Renal cortex interstitium (tissue), 11 donors: ENCODE measurements around the gene AHR. TPM values are rescaled to one million over a fixed set of nuclear protein-coding genes. Genes with fewer than 3 reads are reported as not detected.
"Not testable (repeated sequence)": the region's sequence is repeated elsewhere in the genome, so short reads cannot be mapped to it uniquely, and the experiment has no call there.

Experiments used
- DNase-seq, 11 donors: peaks; one replicate each; pipeline ENCODE4 v3.0.0-alpha.2; 2013; ENCODE audit warnings: low read depth in 9 of 11, low spot score in 4 of 11; ENCODE audit errors: extremely low read depth in 1 of 11
- polyA plus RNA-seq, 3 donors: library from polyadenylated mRNA; unstranded; fragments of 120-200 nt; gene quantifications; one replicate each; pipeline ENCODE4 v1.2.1, GENCODE V29; 2013; ENCODE audit not compliant: insufficient read length in 3 of 3

Gene AHR
- polyA plus RNA-seq, 3 donors = 29.2 to 36.3 (median 33.1) TPM

DNA sequence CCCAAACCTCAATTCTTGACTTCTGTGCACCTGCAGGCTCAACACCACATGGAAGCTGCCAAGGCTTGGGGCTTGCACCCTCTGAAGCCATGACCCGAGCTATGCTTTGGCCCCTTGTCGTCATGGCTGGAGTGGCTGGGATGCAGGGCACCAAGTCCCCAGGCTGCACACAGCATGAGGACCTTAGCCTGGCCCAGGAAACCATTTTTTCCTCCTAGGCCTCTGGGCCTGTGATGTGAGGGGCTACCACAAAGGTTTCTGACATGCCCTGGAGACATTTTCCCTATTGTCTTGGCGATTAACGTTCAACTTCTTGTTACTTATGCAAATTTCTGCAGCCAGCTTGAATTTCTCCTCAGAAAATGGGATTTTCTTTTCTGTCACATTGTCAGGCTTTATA is 96.1 kb downstream of the AHR start:
- DNase-seq = not testable (repeated sequence)
